Measurements from ENCODE around the gene SEMA3F.
"Not testable (repeated sequence)": the region's sequence is repeated elsewhere in the genome, so short reads cannot be mapped to it uniquely, and the experiment has no call there.

Gene SEMA3F

GRCh38 chr3:50203113-50203808 lies 48.1 kb downstream of the SEMA3F start:
- H3K27ac Mint-ChIP-seq: no peak overlapping the region
- DNase-seq (no peak), ATAC-seq (no peak)
- H3K9me3 Mint-ChIP-seq: no peaks in the 10 kb centered on the region
- H3K27me3 Mint-ChIP-seq: peaks cover 77% of the 10 kb centered on the region
- H3K4me3 Mint-ChIP-seq: no peak overlapping the region
- H3K4me1 Mint-ChIP-seq: peaks cover 8% of the 10 kb centered on the region

DNA sequence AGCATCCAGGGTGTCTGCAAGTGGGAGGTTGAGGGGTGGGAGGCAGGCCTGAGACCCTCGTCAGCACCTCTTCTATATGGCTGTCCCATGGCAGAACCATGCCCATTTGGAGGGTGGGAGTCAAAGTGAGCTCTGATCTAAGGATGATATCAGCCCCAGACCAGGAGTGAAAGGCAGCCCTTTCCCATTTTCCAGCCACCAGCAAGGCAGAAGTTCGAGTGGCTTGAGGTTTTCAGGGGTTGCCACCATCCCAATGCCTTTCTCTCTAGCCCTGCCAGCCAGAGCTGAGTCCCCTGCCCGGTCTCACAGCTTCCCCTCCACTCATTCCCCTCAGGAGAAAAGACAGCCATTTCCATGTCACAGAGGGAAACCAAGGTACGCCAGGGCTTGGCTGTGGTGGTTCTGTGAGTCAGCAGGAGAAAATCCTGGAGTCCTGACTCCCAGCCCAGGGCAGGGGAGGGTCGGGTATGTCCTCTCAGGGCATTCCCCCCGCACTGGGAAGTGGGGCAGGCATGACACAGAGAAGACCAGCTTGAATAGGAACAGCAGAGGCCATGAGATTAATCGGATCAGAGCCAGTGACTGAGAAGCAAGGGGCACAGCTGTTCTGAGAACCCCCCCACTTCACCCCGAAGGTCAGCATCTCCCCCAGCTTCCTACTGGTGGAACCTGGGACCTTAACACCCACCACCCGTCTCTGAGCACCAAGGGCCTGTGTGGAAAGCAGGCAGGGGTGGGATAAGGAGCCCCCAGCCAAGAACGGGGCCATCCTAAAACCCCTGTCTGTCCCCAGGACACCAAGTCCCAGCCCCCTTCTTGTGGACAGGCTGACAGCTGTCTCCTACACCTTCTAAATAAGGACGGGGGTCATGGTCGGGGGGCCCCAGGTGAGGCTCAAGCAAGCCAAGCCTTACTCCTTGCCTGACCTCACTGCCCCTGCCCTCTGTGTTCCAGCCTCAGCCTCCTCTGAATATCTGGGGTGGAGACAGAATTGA lies 49.0 kb downstream of the SEMA3F start:
- no peak overlapping the region for H3K4me3 Mint-ChIP-seq
- ATAC-seq: no peak
- H3K27ac Mint-ChIP-seq: no peak overlapping the region
- H3K9me3 Mint-ChIP-seq: no peaks in the 10 kb centered on the region
- H3K27me3 Mint-ChIP-seq: peaks cover 69% of the 10 kb centered on the region
- H3K4me1 Mint-ChIP-seq: peaks cover 8% of the 10 kb centered on the region
- no peak for DNase-seq

- Mint-ChIP-seq H3K27ac (no peak within 1 kb of the TSS), H3K27me3 (peaks cover 69% of the 10 kb centered on the region), H3K4me1 (peaks cover 8% of the 10 kb centered on the region), H3K4me3 (peak within 1 kb of the TSS; percentile 52 to 79), H3K9me3 (no peaks in the 10 kb centered on the region)
- ATAC-seq: peak; percentile 51
- DNase-seq: no peak
Measured at GRCh38 chr3:50204804-50205412, 49.8 kb downstream of the SEMA3F start, which contains the start of gene SLC38A3. SLC38A3 (plus strand) TSS chr3:50205271; CDS start chr3:50214200, 8,929 bp downstream.

DNA sequence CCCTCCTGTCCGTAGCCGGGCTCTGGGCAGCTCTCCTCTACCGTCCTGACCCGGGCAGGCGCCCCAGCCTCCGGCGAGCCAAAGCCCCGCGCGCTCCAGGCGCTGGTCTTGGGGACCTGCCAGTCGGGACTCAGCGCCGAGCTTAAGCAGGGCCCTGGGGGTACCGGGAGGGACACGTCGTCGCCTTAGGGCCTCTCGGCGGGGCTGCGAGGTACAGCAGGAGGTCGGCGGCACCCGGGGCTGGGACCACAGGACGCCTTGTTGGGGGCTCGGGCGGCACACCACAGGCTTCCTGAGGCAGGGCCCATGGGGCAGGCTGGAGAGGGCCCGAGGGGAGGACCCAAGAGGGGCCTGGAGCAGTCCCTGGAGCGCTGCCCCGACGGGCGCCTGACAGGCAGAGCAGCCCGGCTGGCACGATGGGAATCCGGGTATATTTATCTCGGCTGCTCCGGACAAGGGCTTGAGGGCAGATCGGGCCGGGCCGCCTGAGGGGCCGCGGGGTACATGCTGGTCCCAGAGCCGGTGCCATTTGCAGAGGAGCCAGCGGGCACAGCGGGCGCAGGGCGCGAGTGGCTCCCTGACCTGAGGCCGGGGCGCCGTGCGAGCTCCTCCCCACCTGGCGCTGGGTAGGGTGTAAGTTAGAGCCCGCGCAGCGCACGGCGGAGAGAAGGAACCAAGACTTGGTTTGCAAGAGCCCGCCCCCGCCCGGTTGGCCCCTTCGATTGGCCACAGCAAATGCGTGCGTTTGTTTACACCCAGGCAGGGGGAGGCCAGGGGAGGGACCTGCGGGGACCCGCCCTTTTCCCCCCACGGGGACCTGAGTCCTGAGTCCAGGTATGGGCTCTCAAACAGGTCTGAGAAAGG lies 50.5 kb downstream of the SEMA3F start:
- Mint-ChIP-seq H3K9me3 (no peaks in the 10 kb centered on the region), H3K27ac (no peak overlapping the region), H3K4me3 (peak overlapping the region; percentile 52 to 79), H3K4me1 (peaks cover 8% of the 10 kb centered on the region), H3K27me3 (peaks cover 67% of the 10 kb centered on the region)
- DNase-seq (peak; percentile 36 to 39), ATAC-seq (peak; percentile 58)

DNA sequence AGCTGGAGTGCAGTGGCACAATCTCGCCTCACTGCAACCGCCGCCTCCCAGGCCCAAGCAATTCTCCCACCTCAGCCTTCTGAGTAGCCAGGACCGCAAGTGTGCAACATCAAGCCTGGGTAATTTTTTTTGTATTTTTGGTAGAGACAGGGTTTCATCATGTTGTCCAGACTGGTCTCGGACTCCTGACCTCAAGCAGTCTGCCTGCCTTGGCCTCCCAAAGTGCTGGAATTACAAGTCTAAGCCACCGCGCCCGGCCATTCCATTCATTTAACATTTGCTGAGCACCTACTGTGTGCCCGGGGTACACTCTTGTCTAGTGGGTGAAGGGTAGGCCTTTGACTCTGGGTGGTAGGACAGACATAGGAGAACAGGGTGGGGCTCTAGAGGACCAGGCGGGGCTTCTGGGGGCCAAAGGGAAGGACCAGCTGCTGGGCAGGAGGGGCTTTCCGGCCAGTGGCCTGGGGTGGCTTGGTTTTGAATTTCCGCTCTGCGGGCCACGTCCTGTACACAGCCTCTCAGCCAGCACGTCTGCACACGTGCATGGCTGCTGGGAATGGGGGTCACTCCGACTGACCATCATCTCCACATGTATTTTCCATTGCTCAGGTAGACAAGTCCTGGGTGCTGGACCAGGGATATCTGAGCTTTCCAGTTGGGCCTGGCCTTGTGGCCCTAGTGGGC lies 52.4 kb downstream of the SEMA3F start:
- ATAC-seq: no peak
- peaks cover 17% of the 10 kb centered on the region for H3K4me1 Mint-ChIP-seq
- H3K27ac Mint-ChIP-seq: no peak overlapping the region
- H3K9me3 Mint-ChIP-seq: no peaks in the 10 kb centered on the region
- H3K4me3 Mint-ChIP-seq: no peak overlapping the region
- no peak for DNase-seq
- peaks cover 48% of the 10 kb centered on the region for H3K27me3 Mint-ChIP-seq

DNA sequence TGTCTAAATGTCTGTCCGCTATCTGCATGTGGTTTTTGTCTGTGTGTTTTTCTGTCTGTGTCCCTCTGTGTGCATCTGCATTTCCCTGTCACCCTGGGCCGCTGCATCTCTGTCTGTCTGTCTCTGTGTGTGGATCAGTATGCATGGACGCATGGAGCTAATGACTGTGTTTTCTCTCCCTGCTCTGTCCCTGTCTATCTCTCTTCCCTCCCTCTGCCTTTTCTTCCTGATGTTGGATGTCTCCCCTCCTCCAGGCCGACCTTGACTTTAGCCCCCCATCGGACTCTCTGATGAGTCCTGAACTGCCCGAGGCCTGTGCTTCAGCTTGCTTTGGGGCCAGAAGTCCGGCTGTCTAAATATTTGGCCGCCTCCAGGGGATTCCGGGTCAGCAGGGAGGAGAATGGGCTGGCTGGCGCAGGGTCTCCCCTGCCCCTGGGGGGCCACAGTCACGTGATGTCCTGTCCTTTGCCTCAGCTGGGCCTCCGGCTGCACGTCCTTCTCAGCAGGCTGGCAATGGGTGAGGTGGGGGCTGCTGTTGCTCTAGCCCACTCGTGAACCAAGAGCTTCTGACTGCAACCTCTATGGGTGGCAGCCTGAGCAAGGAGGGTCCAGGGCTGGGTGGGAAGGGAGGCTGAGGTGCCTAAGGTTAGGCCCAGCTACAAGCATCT lies 53.7 kb downstream of the SEMA3F start:
- H3K4me3 Mint-ChIP-seq: no peak overlapping the region
- no peak overlapping the region for H3K27ac Mint-ChIP-seq
- H3K27me3 Mint-ChIP-seq: peaks cover 35% of the 10 kb centered on the region
- peaks cover 18% of the 10 kb centered on the region for H3K4me1 Mint-ChIP-seq
- DNase-seq (no peak), ATAC-seq (no peak)
- H3K9me3 Mint-ChIP-seq: no peaks in the 10 kb centered on the region

- H3K9me3 Mint-ChIP-seq: no peaks in the 10 kb centered on the region
- peaks cover 17% of the 10 kb centered on the region for H3K4me1 Mint-ChIP-seq
- H3K27ac Mint-ChIP-seq: no peak overlapping the region
- no peak for ATAC-seq
- H3K27me3 Mint-ChIP-seq: peaks cover 22% of the 10 kb centered on the region
- DNase-seq: no peak
- H3K4me3 Mint-ChIP-seq: no peak overlapping the region
Measured at GRCh38 chr3:50210176-50210509, 55.0 kb downstream of the SEMA3F start.

GRCh38 chr3:50210510-50211367 lies 55.6 kb downstream of the SEMA3F start:
- ATAC-seq (no peak), DNase-seq (no peak)
- Mint-ChIP-seq H3K4me3 (no peak overlapping the region), H3K27me3 (peaks cover 16% of the 10 kb centered on the region), H3K27ac (no peak overlapping the region), H3K9me3 (no peaks in the 10 kb centered on the region), H3K4me1 (peaks cover 11% of the 10 kb centered on the region)

DNA sequence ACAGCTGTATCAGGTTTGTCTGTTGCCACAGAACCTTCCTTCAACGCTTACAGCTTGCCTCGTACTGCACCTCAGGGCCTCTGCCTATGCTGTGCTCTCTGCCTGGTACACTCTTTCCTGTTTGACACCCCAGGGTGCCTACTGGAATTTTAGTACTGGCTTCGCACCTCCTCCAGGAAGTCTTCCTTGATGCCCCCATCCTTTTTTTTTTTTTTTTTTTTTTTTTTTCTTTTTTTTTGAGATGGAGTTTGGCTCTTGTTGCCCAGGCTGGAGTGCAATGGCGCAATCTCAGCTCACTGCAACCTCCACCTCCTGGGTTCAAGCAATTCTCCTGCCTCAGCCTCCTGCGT lies 56.2 kb downstream of the SEMA3F start:
- H3K9me3 Mint-ChIP-seq, H3K27ac Mint-ChIP-seq, H3K4me3 Mint-ChIP-seq, ATAC-seq, DNase-seq: not testable (repeated sequence)
- Mint-ChIP-seq H3K27me3 (peaks cover 10% of the 10 kb centered on the region), H3K4me1 (peaks cover 11% of the 10 kb centered on the region)

GRCh38 chr3:50211930-50212329 lies 56.8 kb downstream of the SEMA3F start:
- Mint-ChIP-seq H3K9me3 (no peaks in the 10 kb centered on the region), H3K27ac (no peak overlapping the region), H3K27me3 (peaks cover 4% of the 10 kb centered on the region), H3K4me3 (no peak overlapping the region), H3K4me1 (peaks cover 11% of the 10 kb centered on the region)
- peak; percentile 92 for ATAC-seq
- peak; percentile 54 to 70 for DNase-seq

- Mint-ChIP-seq H3K27ac (no peak overlapping the region), H3K9me3 (no peaks in the 10 kb centered on the region), H3K27me3 (no peaks in the 10 kb centered on the region), H3K4me3 (peak overlapping the region in 1 of 2 donors; percentile 18), H3K4me1 (peaks cover 11% of the 10 kb centered on the region)
- DNase-seq: no peak
- ATAC-seq: no peak
Measured at GRCh38 chr3:50212502-50212901, 57.4 kb downstream of the SEMA3F start.

DNA sequence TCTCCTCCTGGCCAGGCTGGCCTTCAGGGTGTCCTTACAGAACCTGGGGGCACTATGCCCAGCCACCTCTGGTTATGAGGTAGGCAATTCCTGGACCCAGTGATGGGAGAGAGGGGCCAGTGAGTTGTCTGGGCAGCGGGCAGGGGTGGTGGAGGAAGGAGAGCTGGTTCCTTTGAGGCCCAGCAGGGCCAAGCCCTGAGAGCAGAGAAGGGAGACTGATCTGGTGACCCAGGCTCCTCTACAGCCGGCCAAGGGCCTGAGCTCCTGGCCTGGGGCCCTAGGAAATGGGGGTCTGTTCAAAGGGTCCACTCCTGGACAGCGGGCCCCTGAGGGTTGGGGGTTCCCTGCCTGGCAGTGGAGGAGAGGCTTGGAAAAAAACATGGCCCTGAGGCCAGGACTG lies 57.8 kb downstream of the SEMA3F start:
- ATAC-seq (no peak), DNase-seq (no peak)
- Mint-ChIP-seq H3K4me3 (no peak overlapping the region), H3K27me3 (no peaks in the 10 kb centered on the region), H3K27ac (no peak overlapping the region), H3K9me3 (no peaks in the 10 kb centered on the region), H3K4me1 (peaks cover 11% of the 10 kb centered on the region)

GRCh38 chr3:50213373-50213772 lies 58.2 kb downstream of the SEMA3F start:
- H3K4me1 Mint-ChIP-seq: peaks cover 11% of the 10 kb centered on the region
- no peaks in the 10 kb centered on the region for H3K27me3 Mint-ChIP-seq
- H3K27ac Mint-ChIP-seq: no peak overlapping the region
- H3K9me3 Mint-ChIP-seq: no peaks in the 10 kb centered on the region
- DNase-seq (no peak), ATAC-seq (no peak)
- H3K4me3 Mint-ChIP-seq: no peak overlapping the region
